HG03025 (cell line): ENCODE measurements around the gene ANKRD34C.

Source experiments
- ATAC-seq: cut with Tn5 transposase; IDR thresholded peaks from one replicate; pipeline ENCODE4 v1.9.1; 2021; ENCODE audit warnings: mild to moderate bottlenecking, moderate library complexity; ENCODE audit not compliant: unreplicated experiment, low FRiP score

The ANKRD34C gene

DNA sequence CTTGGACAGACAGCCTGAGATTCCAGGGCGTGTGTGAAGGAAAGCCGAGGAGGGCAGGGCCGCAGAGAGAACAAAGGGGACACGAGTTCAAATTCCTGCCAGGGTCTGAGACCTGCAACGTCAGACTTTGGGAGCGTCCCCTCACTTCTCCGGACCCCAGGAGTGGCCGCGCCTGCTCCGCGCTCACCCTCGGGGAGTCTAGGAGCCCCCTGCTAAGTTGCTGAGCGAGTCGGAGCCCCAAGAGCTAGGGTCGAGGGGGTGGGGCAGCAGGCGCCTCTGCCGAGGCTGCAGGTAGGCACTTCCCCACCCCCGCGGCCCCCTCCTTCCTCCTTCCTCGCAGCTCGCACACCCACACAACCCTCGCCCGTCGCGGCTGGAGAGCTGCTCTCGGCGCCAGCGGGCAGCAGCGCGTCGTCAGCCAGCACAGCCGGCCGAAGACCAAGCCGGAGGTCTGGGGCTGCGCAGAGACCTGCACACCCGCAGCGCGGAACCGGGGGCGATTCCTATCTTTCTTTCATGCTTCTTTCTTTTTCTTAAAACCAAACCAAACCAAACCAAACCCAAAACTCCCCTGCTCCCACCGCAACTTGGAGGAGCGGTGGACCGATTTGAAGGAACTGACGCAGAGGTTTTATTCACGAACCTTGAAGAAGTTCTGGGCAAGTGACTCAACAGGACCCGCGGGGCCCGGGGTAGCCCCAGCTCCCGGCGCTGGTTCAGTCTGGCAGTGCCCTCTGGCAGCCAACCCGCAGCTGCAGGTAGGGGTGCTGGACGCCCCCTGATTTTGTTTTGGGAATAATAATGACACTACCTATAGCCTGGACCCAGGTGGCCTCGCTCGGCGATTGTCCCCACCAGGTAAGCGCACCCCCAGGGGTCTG is at the start of gene ANKRD34C:
TSS of gene ANKRD34C (plus strand) at position 352 of the 881 bp plus-strand sequence. CDS start 10,563 bp downstream, outside the sequence.
- ATAC-seq, result no peak

- no peak for ATAC-seq
Measured at GRCh38 chr15:79233236-79233635, 49.3 kb upstream of the ANKRD34C start.

DNA sequence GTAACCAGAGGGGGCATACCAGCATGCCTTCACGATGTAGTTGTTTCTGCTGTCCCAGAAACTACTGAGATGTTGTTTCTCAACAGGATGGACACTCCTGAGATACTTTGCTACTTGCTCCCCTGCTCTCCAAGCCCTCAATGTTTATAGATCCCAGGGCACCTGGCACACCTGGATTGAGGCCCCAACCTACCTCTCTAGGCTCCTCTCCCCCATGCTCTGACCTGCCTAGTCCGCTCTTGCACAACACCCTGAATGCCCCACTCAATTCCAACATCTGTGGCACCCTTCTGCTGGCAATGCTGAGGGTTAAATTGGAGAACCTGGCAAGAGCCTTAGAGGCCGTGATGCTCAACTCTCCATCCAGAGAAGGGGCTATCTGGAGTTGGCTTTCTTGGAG is 42.5 kb upstream of the ANKRD34C start:
- ATAC-seq, result no peak

- ATAC-seq, result no peak
Measured at GRCh38 chr15:79243723-79244122, 38.8 kb upstream of the ANKRD34C start.

DNA sequence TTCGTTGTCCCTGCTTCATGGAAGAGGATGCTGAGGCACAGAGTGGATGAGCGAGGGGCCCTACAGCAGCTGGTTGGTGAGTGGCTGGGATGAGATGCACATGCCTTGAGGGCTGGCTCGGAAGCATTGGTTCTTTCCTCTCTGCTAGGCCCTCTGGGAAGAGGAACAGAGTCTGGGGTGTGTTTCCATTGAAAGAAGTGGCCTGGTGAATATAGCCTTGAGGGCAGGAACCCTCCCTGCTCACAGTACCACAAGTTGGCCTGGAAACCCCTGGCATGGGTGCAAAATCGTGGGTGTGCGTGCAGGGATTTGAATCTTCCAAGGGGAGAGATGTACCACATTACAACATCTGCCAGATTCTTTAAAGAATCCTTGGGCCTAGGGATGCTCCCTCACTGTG is 37.6 kb upstream of the ANKRD34C start:
- ATAC-seq, result no peak

- no peak for ATAC-seq
Measured at GRCh38 chr15:79248183-79248582, 34.3 kb upstream of the ANKRD34C start.

DNA sequence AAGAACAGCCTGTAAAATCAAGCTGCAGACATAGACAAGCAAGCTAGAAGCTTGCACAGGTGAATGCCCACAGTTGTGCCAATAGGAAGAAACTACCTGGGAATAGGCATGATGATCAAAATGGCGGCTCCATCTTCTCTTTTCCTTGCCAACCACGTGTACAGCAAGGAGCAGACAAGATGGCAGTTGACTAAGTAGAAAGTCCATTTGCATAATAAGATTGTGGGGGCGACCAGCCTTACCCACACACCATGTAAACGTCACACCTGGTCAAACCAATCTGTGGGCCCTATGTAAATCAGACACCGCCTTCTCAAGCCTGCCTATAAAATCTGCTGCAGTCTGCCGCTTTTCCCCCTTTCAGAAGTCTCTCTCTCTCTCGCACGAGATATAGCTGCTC is 25.1 kb upstream of the ANKRD34C start:
- no peak for ATAC-seq

- ATAC-seq, result no peak
Measured at GRCh38 chr15:79261836-79262235, 20.7 kb upstream of the ANKRD34C start.

- no peak for ATAC-seq
Measured at GRCh38 chr15:79265167-79265566, 17.4 kb upstream of the ANKRD34C start.

GRCh38 chr15:79265987-79266579 is 16.4 kb upstream of the ANKRD34C start:
- no peak for ATAC-seq

DNA sequence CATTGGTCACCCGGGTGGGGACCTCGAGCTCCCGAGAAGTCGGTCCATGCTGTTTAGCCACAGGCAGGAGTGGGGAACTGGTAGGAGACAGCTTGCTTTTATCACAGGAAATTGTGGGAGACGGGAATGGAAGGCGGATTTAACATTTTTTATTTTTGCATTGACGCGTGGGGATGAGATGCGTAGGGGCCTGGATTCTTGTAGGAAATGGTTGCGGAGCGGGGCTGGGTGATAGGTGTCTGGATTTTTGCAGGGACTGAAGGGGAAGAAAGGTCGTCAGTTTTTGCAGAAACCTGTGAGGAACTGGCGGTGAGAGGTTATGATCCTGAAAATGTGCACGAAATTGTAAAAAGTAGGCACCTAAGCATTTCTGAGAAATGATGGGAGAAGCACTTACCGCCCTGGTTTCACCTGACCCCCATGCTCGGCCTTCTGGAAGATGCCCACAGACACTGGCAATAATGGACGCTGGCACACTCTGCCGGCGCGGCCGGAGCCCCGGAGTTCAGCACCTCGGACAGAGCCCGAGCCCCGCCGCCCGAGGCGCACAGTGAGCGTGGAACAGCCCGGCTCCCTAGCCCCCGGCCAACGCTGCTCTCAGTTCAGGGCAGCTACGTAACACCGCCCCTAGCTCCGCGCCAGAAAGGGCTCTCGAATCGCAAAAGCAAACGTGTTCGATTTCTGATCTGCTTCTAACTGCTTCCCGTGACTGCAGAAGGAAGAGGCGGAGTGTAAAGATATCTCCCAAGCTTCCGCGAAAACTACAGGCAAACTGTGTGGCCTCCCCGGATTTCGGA is 928 bp downstream of the ANKRD34C start:
- ATAC-seq, result no peak

DNA sequence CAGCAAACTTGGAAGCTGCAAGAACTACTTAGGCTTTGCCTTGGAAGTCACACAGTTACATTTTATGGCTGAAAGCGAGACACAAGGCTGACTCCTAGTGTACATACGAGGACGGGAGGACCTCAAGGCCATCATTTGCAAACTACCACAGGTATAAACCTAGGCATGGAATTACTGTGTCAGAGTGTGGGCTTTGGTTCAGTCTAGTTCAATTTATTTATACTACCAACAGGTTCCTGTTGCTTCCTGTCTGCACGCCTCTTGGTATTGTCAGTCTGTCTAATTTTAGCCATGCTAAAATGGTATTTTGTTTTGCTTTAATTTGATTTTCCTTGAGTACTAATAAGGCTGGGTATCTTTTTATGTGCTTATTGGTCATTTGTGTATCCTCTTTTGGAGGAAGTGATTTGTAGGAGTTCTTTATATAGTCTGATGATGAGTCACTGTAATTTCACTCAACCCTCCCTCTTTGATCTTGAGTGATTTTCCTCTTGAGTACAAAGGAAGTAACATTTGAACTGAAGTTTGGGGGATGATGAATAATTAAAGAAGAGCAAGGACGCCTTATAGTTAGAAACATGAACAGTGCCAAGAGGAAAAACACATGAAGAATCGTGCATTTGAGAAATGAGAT is 8.2 kb downstream of the ANKRD34C start:
- ATAC-seq, result no peak

DNA sequence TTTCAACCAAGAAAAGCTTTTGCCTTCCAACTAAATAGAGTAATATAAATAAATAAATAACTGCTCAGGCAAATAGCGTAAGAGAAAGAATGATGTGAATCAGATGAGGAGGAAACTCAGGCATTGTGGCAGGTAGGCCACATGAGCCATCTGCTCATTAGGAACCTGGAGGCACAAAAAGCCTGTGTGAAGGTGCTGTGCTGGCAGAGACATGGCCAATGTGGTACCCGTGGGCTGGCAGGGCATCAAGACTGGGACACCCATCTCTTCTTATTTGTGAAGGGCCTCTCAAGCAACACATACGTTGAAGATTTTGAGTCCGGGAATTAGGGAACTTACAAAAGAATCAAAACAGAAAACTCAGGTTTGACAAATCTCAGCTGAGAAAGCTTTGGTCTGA is 9.5 kb downstream of the ANKRD34C start:
- no peak for ATAC-seq

DNA sequence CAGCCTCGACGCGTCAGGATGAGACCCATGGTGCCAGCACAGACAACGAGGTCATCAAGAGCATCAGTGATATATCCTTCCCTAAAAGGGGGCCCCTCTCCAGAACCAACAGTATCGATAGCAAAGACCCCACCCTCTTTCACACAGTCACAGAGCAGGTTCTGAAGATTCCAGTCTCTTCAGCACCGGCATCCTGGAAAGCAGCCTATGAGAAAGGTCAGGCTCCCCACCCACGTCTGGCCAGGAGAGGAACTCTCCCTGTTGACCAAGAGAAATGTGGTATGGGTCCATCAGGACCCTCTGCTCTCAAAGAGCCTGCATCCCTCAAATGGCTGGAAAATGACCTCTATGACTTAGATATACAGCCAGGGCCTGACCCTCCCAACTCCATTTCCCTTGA is 11.6 kb downstream of the ANKRD34C start:
- no peak for ATAC-seq

DNA sequence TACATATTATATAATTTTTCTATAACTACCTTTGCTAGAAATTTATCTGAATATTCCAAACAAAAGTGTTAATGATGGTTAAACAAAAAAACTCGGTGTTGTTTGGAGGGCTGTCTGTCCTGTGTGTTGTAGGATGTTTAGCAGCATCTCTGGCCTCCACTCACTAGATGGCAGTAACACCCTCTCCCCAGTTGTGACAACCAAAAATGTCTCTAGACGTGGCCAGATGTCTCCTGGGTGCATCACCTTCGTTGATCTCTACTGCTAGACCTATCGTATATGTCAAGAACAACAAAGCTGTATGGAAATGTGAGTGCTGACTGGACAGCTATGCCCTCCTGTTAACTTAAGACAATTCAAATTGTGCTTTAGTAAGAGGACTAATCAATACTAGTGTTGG is 14.1 kb downstream of the ANKRD34C start:
- ATAC-seq, result no peak

- ATAC-seq, result no peak
Measured at GRCh38 chr15:79299126-79299840, 16.8 kb downstream of the ANKRD34C start.

DNA sequence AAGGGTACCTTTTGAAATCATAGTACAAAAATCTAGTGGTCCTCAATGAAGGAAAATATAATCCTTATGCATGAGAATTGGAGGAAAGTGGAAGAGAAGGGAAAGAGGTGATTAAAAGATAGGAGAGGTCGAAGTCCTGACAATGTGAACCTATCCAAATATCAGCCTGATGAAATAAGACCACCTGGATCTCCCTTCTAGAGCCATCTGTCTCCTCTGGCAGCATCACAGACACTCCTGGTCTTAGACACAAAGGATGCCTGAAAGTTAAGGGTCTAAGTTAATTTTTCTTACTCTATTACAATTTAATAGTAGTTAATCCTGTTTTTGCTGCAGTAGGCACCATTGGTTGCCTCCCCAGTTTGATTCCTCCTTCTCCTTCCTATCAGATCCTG is 17.3 kb downstream of the ANKRD34C start:
- ATAC-seq, result no peak

DNA sequence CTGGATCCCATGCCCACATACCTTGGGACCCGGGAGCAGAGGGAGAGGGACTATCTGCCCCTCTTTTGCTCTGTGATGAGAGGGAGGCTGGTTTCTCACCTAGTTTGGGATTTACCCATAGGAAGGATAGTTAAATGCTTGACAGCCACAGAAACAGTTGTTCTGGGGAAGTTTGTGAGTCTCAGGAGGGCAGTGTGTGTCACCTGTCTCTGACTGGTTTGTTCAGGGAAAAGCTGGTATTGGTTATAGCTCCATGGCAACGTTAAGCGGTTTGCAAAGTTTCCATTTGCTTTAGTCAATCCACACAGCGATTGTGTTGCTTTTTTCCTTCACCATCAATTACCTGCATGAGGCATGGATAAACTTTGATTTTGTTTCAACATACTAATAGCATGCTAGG is 24.7 kb downstream of the ANKRD34C start:
- no peak for ATAC-seq

GRCh38 chr15:79308874-79309273 is 26.4 kb downstream of the ANKRD34C start:
- ATAC-seq, result no peak

DNA sequence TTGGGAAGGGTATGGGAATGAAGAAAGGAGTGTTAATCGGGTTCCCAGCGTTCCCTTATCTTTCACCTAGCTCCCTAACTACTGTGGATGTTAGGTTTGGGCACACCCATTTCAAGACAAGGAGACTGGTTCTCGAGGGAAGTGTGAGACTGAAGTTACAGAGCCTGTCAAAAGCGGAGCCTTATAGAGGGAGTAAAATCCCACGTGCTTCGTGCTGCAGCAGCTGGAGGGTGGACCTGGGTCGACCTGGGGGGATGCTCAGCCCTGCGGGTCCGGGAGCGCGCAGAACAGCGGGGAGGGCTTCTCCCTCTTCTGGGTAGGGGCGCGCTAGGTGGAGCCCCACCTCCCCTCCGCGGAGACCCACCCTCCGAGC is 28.1 kb downstream of the ANKRD34C start:
- ATAC-seq, result peak; percentile 18
